GM21381 (cell line): ENCODE measurements around the gene KRT72.

Experiments
- ATAC-seq: cut with Tn5 transposase; IDR thresholded peaks from one replicate; pipeline ENCODE4 v1.9.1; 2021; ENCODE audit warnings: mild to moderate bottlenecking, moderate library complexity; ENCODE audit not compliant: unreplicated experiment

KRT72 gene

GRCh38 chr12:52630599-52631200, 29.4 kb upstream of the KRT72 start:
- ATAC-seq = no peak

GRCh38 chr12:52630008-52630500, 28.8 kb upstream of the KRT72 start:
- ATAC-seq = no peak

GRCh38 chr12:52629281-52630007, 28.2 kb upstream of the KRT72 start:
- ATAC-seq = no peak

- no peak for ATAC-seq
These were observed 27.6 kb upstream of the KRT72 start for GRCh38 chr12:52628841-52629240.

GRCh38 chr12:52628111-52628507, 26.8 kb upstream of the KRT72 start:
- ATAC-seq = no peak

GRCh38 chr12:52627395-52628110, 26.3 kb upstream of the KRT72 start:
- no peak for ATAC-seq

- no peak for ATAC-seq
These were observed 21.1 kb upstream of the KRT72 start for GRCh38 chr12:52622349-52622748.

- no peak for ATAC-seq
These were observed 17.6 kb upstream of the KRT72 start for GRCh38 chr12:52618866-52619265.

GRCh38 chr12:52618216-52618615, 17.0 kb upstream of the KRT72 start, which contains the start of gene KRT73:
TSS of gene KRT73 (minus strand) at chr12:52618559. CDS start at chr12:52618524, 35 bp downstream.
- no peak for ATAC-seq

- no peak for ATAC-seq
These were observed 16.1 kb upstream of the KRT72 start for GRCh38 chr12:52617403-52617785.

- ATAC-seq = no peak
These were observed 15.6 kb upstream of the KRT72 start for GRCh38 chr12:52616680-52617402.

GRCh38 chr12:52615912-52616311, 14.6 kb upstream of the KRT72 start:
- no peak for ATAC-seq

GRCh38 chr12:52615208-52615868, 14.1 kb upstream of the KRT72 start:
- no peak for ATAC-seq

- ATAC-seq = no peak
These were observed 13.3 kb upstream of the KRT72 start for GRCh38 chr12:52614381-52615207.

- ATAC-seq = no peak
These were observed 12.2 kb upstream of the KRT72 start for GRCh38 chr12:52613384-52614030.

GRCh38 chr12:52612431-52613383, 11.4 kb upstream of the KRT72 start:
- ATAC-seq = no peak

GRCh38 chr12:52611080-52611468, 9.8 kb upstream of the KRT72 start:
- ATAC-seq = no peak
